ENCODE data around the gene PRR15L.

Gene PRR15L

DNA sequence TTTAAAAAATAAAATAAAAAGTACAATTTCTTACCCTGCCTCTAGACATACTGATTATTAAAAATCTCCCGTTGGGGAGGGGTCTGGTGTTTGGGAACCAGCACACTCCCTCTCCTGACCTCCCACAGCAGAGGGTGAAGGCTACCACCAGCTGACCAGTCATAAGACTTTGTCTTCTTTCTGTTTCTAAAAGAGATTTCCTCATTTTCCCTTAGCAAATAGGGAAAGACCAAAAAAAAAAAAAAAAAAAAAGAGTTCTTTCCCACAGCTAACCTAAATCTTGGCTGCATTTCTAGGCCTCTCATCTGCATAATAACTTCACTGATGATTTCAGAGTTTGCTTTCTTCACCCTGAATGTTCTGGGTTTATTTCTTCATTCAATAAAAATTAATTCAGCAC is 43.5 kb upstream of the PRR15L start:
- no peak for DNase-seq (ENCODE audit: low read depth)
- H3K4me3 ChIP-seq (ENCODE audit: low read length): no peak overlapping the region
- TF ChIP-seq, protein P1, sequence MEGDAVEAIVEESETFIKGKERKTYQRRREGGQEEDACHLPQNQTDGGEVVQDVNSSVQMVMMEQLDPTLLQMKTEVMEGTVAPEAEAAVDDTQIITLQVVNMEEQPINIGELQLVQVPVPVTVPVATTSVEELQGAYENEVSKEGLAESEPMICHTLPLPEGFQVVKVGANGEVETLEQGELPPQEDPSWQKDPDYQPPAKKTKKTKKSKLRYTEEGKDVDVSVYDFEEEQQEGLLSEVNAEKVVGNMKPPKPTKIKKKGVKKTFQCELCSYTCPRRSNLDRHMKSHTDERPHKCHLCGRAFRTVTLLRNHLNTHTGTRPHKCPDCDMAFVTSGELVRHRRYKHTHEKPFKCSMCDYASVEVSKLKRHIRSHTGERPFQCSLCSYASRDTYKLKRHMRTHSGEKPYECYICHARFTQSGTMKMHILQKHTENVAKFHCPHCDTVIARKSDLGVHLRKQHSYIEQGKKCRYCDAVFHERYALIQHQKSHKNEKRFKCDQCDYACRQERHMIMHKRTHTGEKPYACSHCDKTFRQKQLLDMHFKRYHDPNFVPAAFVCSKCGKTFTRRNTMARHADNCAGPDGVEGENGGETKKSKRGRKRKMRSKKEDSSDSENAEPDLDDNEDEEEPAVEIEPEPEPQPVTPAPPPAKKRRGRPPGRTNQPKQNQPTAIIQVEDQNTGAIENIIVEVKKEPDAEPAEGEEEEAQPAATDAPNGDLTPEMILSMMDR (conservative IDR thresholded peaks at IDR 0.05; ENCODE audit: low read depth, low read length): no peak

DNA sequence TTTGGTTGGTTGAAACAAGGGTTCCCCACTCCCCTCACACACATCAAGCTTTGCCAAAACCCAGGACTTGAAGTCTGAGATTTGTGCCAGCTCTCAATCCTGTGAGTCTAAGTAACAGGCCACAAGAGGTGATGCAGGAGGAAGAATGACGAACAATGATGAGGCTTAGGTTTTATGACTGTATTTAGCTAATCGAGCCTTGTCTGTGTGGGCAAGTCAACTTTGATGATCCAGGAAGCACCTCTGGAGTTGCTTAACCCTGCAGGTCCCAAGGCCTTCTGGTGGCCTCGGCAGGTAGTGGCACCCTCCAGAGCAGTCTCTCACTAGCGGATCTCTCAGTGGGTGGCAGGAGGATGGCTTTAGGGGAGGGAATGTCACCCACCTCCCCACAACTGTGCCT is 41.9 kb upstream of the PRR15L start:
- TF ChIP-seq, protein P1 (conservative IDR thresholded peaks at IDR 0.05; ENCODE audit: low read depth, low read length): no peak
- no peak for DNase-seq (ENCODE audit: low read depth)
- no peak overlapping the region for H3K4me3 ChIP-seq (ENCODE audit: low read length)

DNA sequence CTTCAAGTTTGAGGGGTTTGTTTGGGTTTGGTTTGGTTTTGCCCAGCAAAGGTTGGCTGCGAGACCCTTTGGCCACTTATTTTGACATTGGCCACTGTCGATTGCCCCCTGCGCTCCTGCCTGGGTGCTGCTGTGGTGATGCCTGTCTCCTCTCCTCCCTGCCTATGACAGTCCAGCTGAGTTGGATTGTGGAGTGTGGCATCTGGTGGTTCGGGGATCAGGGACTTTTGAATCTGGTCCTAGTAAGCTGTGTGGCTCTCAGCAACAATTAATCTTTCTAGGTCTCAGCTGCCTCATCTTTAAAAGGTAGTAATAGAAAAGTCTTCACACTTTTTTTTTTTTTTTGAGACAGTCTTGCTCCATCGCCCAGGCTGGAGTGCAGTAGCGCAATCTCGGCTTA is 40.4 kb upstream of the PRR15L start:
- TF ChIP-seq, protein P1 (conservative IDR thresholded peaks at IDR 0.05; ENCODE audit: low read depth, low read length): no peak
- no peak for DNase-seq (ENCODE audit: low read depth)
- no peak overlapping the region for H3K4me3 ChIP-seq (ENCODE audit: low read length)

DNA sequence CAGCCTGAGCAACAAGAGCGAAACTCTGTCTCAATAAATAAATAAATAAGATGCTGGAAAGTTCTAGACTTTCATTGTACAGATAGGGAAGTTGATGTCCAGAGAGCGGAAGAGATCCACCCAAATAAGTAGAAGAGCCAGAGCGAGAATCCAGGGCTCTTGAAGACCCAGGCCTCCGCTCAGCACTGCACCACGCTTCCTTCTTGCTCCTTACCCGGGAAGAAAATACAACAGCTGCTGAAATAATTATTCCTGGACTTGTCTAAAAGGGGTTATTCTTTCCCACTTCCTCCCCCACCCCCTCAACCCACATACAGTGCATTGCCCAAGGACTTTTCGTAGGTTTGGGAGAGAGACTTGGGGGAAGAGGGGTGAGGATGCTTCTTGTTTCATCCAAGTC is 39.9 kb upstream of the PRR15L start:
- no peak overlapping the region for H3K4me3 ChIP-seq (ENCODE audit: low read length)
- TF ChIP-seq, protein P1 (conservative IDR thresholded peaks at IDR 0.05; ENCODE audit: low read depth, low read length): no peak
- no peak for DNase-seq (ENCODE audit: low read depth)

DNA sequence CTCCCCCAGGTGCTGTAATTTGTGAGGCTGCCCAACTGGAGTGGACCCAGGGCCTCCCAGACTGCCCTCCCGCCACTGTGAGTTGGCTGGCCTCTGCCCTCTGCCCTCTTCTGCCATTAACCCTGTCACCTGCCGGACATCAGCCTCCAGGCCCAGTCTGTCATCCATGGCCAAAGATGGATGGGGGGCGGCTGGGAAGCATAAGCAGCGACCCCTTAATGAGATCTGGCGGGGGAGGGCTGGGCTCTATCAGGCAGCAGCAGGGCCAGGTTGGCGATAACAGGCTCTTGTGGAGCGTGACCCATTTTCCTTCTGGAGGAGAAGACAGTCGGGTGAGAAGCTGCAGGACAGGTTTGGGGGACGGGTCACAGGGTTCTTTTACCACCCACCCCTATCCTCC is 38.5 kb upstream of the PRR15L start:
- no peak overlapping the region for H3K4me3 ChIP-seq (ENCODE audit: low read length)
- no peak for DNase-seq (ENCODE audit: low read depth)
- TF ChIP-seq, protein P1 (conservative IDR thresholded peaks at IDR 0.05; ENCODE audit: low read depth, low read length): no peak

DNA sequence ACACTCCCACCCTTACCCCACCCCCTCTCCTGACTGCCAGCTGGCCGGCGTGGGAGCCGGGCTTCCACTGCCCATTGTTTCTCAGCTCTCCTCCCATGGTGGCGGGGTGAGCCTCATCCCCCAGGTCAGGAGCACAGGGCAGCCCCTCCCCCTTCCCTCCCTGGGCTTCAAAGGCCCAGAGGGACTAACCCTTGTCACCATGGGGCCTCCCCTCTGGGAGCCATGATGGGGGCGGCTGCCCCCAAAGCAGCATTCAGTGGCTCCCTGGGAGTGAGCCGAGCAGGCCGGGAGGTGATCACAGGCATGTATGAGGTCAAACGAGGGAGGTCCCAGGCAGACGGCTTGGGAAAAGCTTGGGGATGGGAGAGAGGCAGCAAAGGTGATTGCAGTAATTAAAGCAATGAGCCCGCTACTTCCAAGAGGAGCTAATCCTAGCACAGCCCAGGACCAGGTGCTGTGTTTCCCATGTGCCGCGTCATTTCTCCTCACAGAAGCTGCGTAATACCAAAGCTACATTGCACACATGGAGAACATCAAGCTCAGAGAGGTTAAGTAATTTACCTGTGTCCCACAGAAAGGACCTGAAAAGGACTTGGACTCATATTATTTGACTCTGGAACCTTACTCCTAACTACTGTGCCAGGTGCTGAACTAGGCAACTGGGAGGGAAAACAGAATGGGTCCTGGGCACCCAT is 37.7 kb upstream of the PRR15L start:
- DNase-seq (ENCODE audit: low read depth): no peak
- H3K4me3 ChIP-seq (ENCODE audit: low read length): no peak overlapping the region
- TF ChIP-seq, protein P1 (conservative IDR thresholded peaks at IDR 0.05; ENCODE audit: low read depth, low read length): no peak

DNA sequence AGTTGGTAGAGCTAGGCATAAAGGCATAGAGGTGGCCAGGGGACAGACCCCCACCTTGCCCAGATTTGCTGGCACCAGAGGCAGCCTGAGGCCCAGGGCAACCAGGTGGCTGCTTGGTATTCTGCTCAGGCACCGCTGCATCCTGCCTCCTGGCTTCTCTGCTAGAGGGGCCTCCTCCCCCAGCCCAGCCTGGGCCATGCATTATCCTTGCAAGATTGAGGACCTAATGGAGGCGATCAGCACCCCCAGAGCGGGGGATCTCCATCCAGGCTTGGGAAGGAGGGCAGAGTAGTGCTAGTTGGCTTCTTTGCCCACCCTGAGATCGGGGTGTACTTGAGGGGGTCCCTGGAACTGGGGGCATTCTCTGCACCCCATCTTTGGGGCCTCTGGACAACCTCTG is 37.0 kb upstream of the PRR15L start:
- TF ChIP-seq, protein P1 (conservative IDR thresholded peaks at IDR 0.05; ENCODE audit: low read depth, low read length): no peak
- no peak for DNase-seq (ENCODE audit: low read depth)
- H3K4me3 ChIP-seq (ENCODE audit: low read length): no peak overlapping the region

Data from retinal pigment epithelial cell (primary cell).